NCI-H2171 treated with DMSO at 0.1 percent for 48 hours (cell line): ENCODE measurements around the gene SDK1.
"Not testable (repeated sequence)": the region's sequence is repeated elsewhere in the genome, so short reads cannot be mapped to it uniquely, and the experiment has no call there.

Experiments used
- DNase-seq: peaks from one replicate; lab custom pipeline; 2025; lab: John Stamatoyannopoulos, UW

Gene SDK1

GRCh38 chr7:3537210-3537875 is 236.3 kb downstream of the SDK1 start:
- no peak for DNase-seq

GRCh38 chr7:3538041-3538440 is 237.0 kb downstream of the SDK1 start:
- DNase-seq: no peak

GRCh38 chr7:3540456-3541220 is 239.6 kb downstream of the SDK1 start:
- DNase-seq: no peak

GRCh38 chr7:3544202-3544601 is 243.2 kb downstream of the SDK1 start:
- DNase-seq: no peak

- DNase-seq: no peak
Observed at GRCh38 chr7:3548815-3549214, 247.8 kb downstream of the SDK1 start.

GRCh38 chr7:3549601-3550000 is 248.5 kb downstream of the SDK1 start:
- no peak for DNase-seq

GRCh38 chr7:3551536-3551935 is 250.5 kb downstream of the SDK1 start:
- no peak for DNase-seq

- DNase-seq: no peak
Observed at GRCh38 chr7:3552499-3552898, 251.4 kb downstream of the SDK1 start.

- DNase-seq: no peak
Observed at GRCh38 chr7:3558400-3558799, 257.3 kb downstream of the SDK1 start.

- no peak for DNase-seq
Observed at GRCh38 chr7:3559278-3559677, 258.2 kb downstream of the SDK1 start.

GRCh38 chr7:3560495-3560894 is 259.4 kb downstream of the SDK1 start:
- DNase-seq: no peak

GRCh38 chr7:3561932-3562331 is 260.9 kb downstream of the SDK1 start:
- DNase-seq: no peak

- DNase-seq: peak; percentile 12
Observed at GRCh38 chr7:3564231-3564630, 263.2 kb downstream of the SDK1 start.

- no peak for DNase-seq
Observed at GRCh38 chr7:3568516-3568915, 267.5 kb downstream of the SDK1 start.

GRCh38 chr7:3569643-3570042 is 268.6 kb downstream of the SDK1 start:
- DNase-seq: no peak

GRCh38 chr7:3573151-3573550 is 272.1 kb downstream of the SDK1 start:
- DNase-seq: no peak

- DNase-seq: no peak
Observed at GRCh38 chr7:3574386-3574785, 273.3 kb downstream of the SDK1 start.

GRCh38 chr7:3575753-3576531 is 274.9 kb downstream of the SDK1 start:
- DNase-seq: peak; percentile 22

GRCh38 chr7:3578399-3578798 is 277.3 kb downstream of the SDK1 start:
- no peak for DNase-seq

GRCh38 chr7:3579638-3580219 is 278.7 kb downstream of the SDK1 start:
- DNase-seq: no peak

GRCh38 chr7:3582145-3582544 is 281.1 kb downstream of the SDK1 start:
- not testable (repeated sequence) for DNase-seq

GRCh38 chr7:3585826-3586225 is 284.8 kb downstream of the SDK1 start:
- DNase-seq: no peak

- no peak for DNase-seq
Observed at GRCh38 chr7:3588341-3588740, 287.3 kb downstream of the SDK1 start.
